GM06990 (cell line): ENCODE measurements around the gene RPL38.

Experiments used
- DNase-seq: peaks from one replicate; pipeline ENCODE4 v3.0.0-alpha.2; 2011; ENCODE audit not compliant: insufficient read length; ENCODE audit errors: extremely low read depth
- H3K27me3 ChIP-seq: replicated peaks from 2 replicates; pipeline ENCODE4 v1.6.0; 2011; ENCODE audit warnings: low read length; ENCODE audit not compliant: control insufficient read depth, insufficient read depth
- H3K36me3 ChIP-seq: 2 replicates; pipeline ENCODE4 v1.5.1; 2011; ENCODE audit warnings: low read length; ENCODE audit not compliant: control insufficient read depth, insufficient read depth
- H3K4me3 ChIP-seq: replicated peaks from 2 replicates; pipeline ENCODE4 v1.5.1; 2011; ENCODE audit warnings: low read depth, mild to moderate bottlenecking, control low read depth, low read length
- TF ChIP-seq, protein P1 (sequence below): IDR thresholded peaks from 2 replicates; pipeline ENCODE4 v1.5.1; 2011; ENCODE audit warnings: low read length, control low read depth, mild to moderate bottlenecking, inconsistent platforms; ENCODE audit not compliant: insufficient read depth, poor library complexity, severe bottlenecking

RPL38 gene

GRCh38 chr17:74159226-74159840 lies 44.1 kb upstream of the RPL38 start:
- no peaks in the 10 kb centered on the region for H3K36me3 ChIP-seq
- TF ChIP-seq, protein P1, sequence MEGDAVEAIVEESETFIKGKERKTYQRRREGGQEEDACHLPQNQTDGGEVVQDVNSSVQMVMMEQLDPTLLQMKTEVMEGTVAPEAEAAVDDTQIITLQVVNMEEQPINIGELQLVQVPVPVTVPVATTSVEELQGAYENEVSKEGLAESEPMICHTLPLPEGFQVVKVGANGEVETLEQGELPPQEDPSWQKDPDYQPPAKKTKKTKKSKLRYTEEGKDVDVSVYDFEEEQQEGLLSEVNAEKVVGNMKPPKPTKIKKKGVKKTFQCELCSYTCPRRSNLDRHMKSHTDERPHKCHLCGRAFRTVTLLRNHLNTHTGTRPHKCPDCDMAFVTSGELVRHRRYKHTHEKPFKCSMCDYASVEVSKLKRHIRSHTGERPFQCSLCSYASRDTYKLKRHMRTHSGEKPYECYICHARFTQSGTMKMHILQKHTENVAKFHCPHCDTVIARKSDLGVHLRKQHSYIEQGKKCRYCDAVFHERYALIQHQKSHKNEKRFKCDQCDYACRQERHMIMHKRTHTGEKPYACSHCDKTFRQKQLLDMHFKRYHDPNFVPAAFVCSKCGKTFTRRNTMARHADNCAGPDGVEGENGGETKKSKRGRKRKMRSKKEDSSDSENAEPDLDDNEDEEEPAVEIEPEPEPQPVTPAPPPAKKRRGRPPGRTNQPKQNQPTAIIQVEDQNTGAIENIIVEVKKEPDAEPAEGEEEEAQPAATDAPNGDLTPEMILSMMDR = no peak
- no peak for DNase-seq
- no peak overlapping the region for H3K4me3 ChIP-seq
- H3K27me3 ChIP-seq = peaks cover 1% of the 10 kb centered on the region; the same call in 1 of the 2 replicates

DNA sequence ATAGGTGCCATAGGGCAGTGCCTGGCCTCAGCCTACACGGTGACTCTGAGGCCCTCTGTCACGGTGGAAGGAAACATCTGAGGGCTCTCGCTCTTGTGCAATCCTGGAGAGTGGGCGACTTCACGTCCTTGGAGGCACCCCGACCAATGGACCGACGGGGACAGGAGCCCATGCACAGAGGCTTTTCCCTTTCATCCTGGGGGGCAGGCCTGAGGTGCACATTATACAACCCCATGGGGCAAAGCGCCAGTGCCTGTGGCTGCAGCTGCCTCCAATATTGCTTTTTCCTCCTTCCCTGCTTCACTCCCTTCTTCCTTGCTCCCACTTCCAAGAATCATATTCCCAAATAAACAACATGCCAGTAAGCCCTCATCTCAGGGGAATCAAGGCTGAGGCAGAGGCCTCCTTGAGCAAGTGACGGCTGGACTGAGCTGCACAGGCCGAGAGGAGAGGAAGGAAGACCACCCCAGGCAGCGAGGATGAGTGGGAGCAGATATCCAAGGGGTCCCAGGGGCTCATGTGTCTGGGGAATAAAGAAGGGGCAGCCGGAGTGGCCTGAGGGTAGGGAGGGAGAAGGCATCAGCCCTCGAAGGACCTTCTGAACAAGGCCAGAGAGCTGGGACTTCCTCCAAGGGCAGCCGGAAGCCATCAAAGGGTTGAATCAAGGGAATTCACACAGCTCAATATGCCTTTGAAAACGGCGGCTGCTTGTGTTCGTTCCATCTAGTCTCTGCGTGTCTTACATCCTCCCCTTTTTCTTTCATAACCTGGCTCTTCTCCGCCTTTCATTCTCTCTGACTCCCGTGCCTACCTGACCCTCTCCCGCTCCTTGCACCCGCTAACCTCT lies 42.6 kb upstream of the RPL38 start:
- TF ChIP-seq, protein P1 = no peak
- Histone ChIP-seq H3K27me3 (peaks cover 1% of the 10 kb centered on the region; the same call in 1 of the 2 replicates), H3K36me3 (no peaks in the 10 kb centered on the region), H3K4me3 (no peak overlapping the region)
- DNase-seq = no peak

GRCh38 chr17:74161503-74161875 lies 42.0 kb upstream of the RPL38 start:
- TF ChIP-seq, protein P1 = no peak
- H3K4me3 ChIP-seq = no peak overlapping the region
- peaks cover 1% of the 10 kb centered on the region; the same call in 1 of the 2 replicates for H3K27me3 ChIP-seq
- H3K36me3 ChIP-seq = no peaks in the 10 kb centered on the region
- no peak for DNase-seq

DNA sequence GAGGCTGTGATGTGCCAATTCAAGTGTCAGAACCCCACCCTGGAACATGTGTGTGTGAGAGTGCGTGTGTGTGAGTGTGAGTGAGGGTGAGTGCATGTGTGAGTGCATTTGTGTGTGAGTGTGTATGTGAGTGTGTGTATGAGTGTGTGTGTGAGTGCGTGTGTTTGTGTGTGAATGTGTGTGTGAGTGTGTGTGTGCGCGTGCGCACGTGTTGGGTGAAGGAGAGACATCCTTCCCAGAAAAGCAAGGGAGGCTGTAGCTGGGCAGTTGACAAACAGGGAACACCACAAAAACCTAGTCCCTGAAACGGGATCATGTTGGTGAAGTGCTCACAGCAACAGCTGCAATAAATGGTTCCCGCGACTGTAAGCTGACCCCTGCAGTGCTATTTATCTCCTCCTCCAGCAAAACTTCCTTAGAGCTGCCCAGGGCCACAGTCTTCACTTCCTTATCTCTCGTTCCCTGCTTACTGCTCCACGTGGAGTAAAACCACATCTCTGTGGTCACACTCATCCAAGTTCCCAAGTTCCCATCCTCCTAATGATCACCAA lies 40.1 kb upstream of the RPL38 start:
- H3K27me3 ChIP-seq = peaks cover 1% of the 10 kb centered on the region; the same call in 1 of the 2 replicates

DNA sequence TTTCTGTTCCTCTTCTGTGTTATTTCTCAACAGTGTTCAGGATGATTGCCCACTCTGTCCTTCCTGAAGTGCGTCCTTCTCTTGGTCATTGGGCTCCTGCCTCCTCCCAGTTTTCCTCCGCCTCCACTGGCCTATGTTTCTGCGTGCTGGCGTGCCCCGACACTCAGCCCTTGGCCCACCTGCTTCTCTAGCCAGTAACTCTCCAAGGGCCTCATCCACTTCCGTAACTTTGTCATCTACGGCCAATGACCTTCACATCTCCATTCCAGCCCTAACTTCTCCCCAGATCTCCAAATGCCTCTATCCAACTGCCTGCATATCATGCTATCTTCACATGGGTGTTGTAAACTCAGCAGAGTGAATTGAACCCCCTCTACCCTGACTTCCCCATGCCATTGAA lies 39.6 kb upstream of the RPL38 start:
- Histone ChIP-seq H3K27me3 (peaks cover 1% of the 10 kb centered on the region; the same call in 1 of the 2 replicates), H3K36me3 (no peaks in the 10 kb centered on the region), H3K4me3 (no peak overlapping the region)
- TF ChIP-seq, protein P1 = no peak
- no peak for DNase-seq

More for the DNA sequence above, 40.1 kb upstream of the RPL38 start:
- DNase-seq = no peak
- Histone ChIP-seq H3K36me3 (no peaks in the 10 kb centered on the region), H3K4me3 (no peak overlapping the region)
- TF ChIP-seq, protein P1 = no peak
